ENCODE data around the gene GJC1. TPM values are rescaled to one million over a fixed set of nuclear protein-coding genes. Genes with fewer than 3 reads are reported as not detected.

Gene GJC1
- total RNA-seq, 4 donors from 2014 or later = 2.1 to 9.2 (median 4.6) TPM

- in situ Hi-C loops (cut with MboI; ENCODE audit: low sequenced_read_pairs in 4 of 4) = no loop called here
- TF ChIP-seq, protein P1, sequence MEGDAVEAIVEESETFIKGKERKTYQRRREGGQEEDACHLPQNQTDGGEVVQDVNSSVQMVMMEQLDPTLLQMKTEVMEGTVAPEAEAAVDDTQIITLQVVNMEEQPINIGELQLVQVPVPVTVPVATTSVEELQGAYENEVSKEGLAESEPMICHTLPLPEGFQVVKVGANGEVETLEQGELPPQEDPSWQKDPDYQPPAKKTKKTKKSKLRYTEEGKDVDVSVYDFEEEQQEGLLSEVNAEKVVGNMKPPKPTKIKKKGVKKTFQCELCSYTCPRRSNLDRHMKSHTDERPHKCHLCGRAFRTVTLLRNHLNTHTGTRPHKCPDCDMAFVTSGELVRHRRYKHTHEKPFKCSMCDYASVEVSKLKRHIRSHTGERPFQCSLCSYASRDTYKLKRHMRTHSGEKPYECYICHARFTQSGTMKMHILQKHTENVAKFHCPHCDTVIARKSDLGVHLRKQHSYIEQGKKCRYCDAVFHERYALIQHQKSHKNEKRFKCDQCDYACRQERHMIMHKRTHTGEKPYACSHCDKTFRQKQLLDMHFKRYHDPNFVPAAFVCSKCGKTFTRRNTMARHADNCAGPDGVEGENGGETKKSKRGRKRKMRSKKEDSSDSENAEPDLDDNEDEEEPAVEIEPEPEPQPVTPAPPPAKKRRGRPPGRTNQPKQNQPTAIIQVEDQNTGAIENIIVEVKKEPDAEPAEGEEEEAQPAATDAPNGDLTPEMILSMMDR (IDR thresholded peaks at IDR 0.05 in 4 of 5, conservative IDR thresholded peaks at IDR 0.05 in 1 of 5) = no peak
- no peak for TF ChIP-seq POLR2A (IDR thresholded peaks at IDR 0.05)
- H3K4me3 ChIP-seq = no peak overlapping the region
- no peak for DNase-seq
- intact Hi-C loops (cut with DNase I; ENCODE audit: low total_unique reads) = no loop called here
- no peak for ATAC-seq
- peaks cover 0 to 5% (median 5%) of the 10 kb centered on the region in 3 donors for H3K27me3 ChIP-seq
- peak overlapping the region in 1 of 4 donors; percentile 4 for H3K27ac ChIP-seq
- H3K9me3 ChIP-seq = no peaks in the 10 kb centered on the region
- peaks cover 0 to 12% of the 10 kb centered on the region in 2 donors for H3K36me3 ChIP-seq
- H3K4me1 ChIP-seq = no peaks in the 10 kb centered on the region
Measured at GRCh38 chr17:44846206-44846605, 16.1 kb upstream of the GJC1 start.

- ATAC-seq (peak; percentile 33 to 54), DNase-seq (no peak)
- peak overlapping the region in 1 of 4 donors; percentile 41 for H3K27ac ChIP-seq
Measured at GRCh38 chr17:44844390-44844830, 14.3 kb upstream of the GJC1 start.

DNA sequence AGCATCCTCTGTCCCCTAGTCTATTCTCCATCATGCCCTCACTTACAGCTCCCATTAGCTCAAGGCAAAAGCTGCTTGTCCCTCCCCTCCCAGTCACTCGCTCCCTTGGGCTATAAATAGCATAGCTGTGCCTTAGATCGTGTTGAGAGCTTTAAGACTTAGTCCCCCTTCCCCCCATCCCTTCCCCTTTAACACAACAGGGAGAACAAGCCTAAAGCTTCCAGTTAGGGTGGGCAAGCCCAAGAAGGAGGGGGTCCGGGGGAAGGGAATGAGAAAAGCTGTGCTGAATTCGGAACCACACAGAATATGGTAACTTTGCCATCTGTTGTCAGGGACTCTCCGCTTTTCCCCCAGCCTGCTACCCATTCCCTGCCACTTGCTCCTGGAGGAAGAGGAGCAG, 12.7 kb upstream of the GJC1 start:
- no peaks in the 10 kb centered on the region for H3K9me3 ChIP-seq
- in situ Hi-C loops (cut with MboI; ENCODE audit: low sequenced_read_pairs in 4 of 4) = no loop called here
- DNase-seq = no peak
- TF ChIP-seq, protein P1 (IDR thresholded peaks at IDR 0.05 in 4 of 5, conservative IDR thresholded peaks at IDR 0.05 in 1 of 5) = no peak
- TF ChIP-seq POLR2A (IDR thresholded peaks at IDR 0.05) = no peak
- no peaks in the 10 kb centered on the region for H3K36me3 ChIP-seq
- H3K4me1 ChIP-seq = no peaks in the 10 kb centered on the region
- peaks cover 0 to 5% (median 5%) of the 10 kb centered on the region in 3 donors for H3K27me3 ChIP-seq
- H3K27ac ChIP-seq = peak overlapping the region in 2 of 4 donors; percentile 33 to 39
- intact Hi-C loops (cut with DNase I; ENCODE audit: low total_unique reads) = no loop called here
- H3K4me3 ChIP-seq = no peak overlapping the region
- no peak for ATAC-seq

More at GRCh38 chr17:44844390-44844830, 14.3 kb upstream of the GJC1 start:
- Histone ChIP-seq H3K4me1 (no peaks in the 10 kb centered on the region), H3K36me3 (no peaks in the 10 kb centered on the region), H3K27me3 (peaks cover 0 to 5% (median 5%) of the 10 kb centered on the region in 3 donors), H3K4me3 (no peak overlapping the region), H3K9me3 (no peaks in the 10 kb centered on the region)
- intact Hi-C loops (cut with DNase I; ENCODE audit: low total_unique reads) (no loop called here), in situ Hi-C loops (cut with MboI; ENCODE audit: low sequenced_read_pairs in 4 of 4) (no loop called here)
- TF ChIP-seq POLR2A (IDR thresholded peaks at IDR 0.05) = no peak
- TF ChIP-seq, protein P1 (IDR thresholded peaks at IDR 0.05 in 4 of 5, conservative IDR thresholded peaks at IDR 0.05 in 1 of 5) = no peak

GRCh38 chr17:44840936-44841335, 10.8 kb upstream of the GJC1 start:
- no peaks in the 10 kb centered on the region for H3K36me3 ChIP-seq
- no peaks in the 10 kb centered on the region for H3K9me3 ChIP-seq
- no peak overlapping the region for H3K27ac ChIP-seq
- H3K4me3 ChIP-seq = no peak overlapping the region
- intact Hi-C loops (cut with DNase I; ENCODE audit: low total_unique reads) (no loop called here), in situ Hi-C loops (cut with MboI; ENCODE audit: low sequenced_read_pairs in 4 of 4) (no loop called here)
- DNase-seq = no peak
- no peaks in the 10 kb centered on the region for H3K4me1 ChIP-seq
- TF ChIP-seq POLR2A (IDR thresholded peaks at IDR 0.05) = no peak
- TF ChIP-seq, protein P1 (IDR thresholded peaks at IDR 0.05 in 4 of 5, conservative IDR thresholded peaks at IDR 0.05 in 1 of 5) = no peak
- peaks cover 0 to 2% (median under 1%) of the 10 kb centered on the region in 3 donors for H3K27me3 ChIP-seq
- no peak for ATAC-seq

DNA sequence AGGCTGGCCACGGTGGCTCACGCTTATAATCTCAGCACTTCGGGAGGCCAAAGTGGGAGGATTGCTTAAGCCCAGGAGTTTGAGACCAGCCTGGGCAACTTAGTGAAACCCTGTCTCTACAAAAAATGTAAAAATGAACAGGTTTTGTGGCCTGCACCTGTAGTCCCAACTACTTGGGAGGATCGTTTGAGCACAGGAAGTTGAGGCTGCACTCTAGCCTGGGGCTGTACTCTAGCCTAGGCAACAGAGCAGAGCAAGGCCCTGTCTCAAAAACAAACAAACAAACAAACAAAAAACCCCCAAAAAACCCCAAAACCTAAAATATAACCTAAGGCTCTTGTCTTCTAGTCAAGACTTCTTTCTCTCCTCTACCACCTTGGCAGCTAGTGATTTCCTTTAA, 10.2 kb upstream of the GJC1 start:
- DNase-seq (no peak), ATAC-seq (no peak)
- no peaks in the 10 kb centered on the region for H3K9me3 ChIP-seq
- H3K4me1 ChIP-seq = no peaks in the 10 kb centered on the region
- H3K4me3 ChIP-seq = no peak overlapping the region
- H3K27ac ChIP-seq = no peak overlapping the region
- TF ChIP-seq, protein P1 (IDR thresholded peaks at IDR 0.05 in 4 of 5, conservative IDR thresholded peaks at IDR 0.05 in 1 of 5) = no peak
- intact Hi-C loops (cut with DNase I; ENCODE audit: low total_unique reads) = no loop called here
- H3K36me3 ChIP-seq = no peaks in the 10 kb centered on the region
- no peaks in the 10 kb centered on the region for H3K27me3 ChIP-seq
- in situ Hi-C loops (cut with MboI; ENCODE audit: low sequenced_read_pairs in 4 of 4) = no loop called here

Data from gastrocnemius medialis (tissue), 4 donors.